Measurements from ENCODE around the gene FKBP1A. TPM values are rescaled to one million over a fixed set of nuclear protein-coding genes. Genes with fewer than 3 reads are reported as not detected.
A peak's percentile ranks its signal among the peaks of the same experiment; 100 is the strongest.

Gene FKBP1A
- 207 TPM for polyA plus RNA-seq (2012; ENCODE audit: missing spikeins)

DNA sequence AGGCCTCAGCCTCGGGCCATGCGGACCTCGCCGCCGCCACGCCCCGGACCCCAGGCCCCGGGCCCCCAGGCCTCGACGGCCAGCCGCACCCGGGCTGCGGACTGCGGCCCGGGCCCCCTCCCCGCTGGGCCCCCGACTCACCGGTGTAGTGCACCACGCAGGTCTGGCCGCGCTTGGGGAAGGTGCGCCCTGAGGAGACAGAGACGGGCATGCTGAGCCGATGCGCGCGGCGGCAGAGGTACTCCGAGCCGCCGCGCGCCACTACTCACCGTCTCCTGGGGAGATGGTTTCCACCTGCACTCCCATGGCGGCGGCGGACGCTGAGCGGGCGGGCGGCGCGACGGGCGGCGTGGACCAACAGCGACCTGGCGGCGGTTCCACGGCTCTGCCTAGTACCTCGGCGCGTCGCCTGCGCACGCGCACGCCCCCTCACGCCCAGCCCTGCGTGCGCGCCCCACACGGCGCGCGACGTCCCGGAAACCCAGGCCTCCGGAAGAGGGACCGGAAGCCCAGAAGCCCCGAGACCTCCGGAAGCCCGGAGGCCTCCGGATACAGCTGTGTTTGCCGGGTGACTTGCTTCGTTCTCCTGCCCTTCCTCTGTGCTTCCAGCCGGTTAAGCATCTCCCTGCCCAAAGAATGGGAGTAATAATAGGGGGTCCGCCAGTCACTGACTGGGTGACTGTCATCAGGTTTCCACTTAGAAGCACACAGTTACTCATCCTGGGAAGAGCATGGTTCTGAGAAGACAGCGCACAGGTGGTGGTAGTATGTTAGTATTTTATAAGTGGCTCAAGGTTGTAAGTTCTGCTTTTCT lies at the start of gene FKBP1A:
FKBP1A (minus strand) TSS at position 362 of the 814 bp plus-strand sequence; CDS start at position 306, 56 bp downstream.
- FAIRE-seq (peak; percentile 93), DNase-seq (ENCODE audit: insufficient read length) (peak; percentile 71)
- TF ChIP-seq TAF1 (IDR thresholded peaks at IDR 0.05; ENCODE audit: borderline replicate concordance, low read depth, low read length): 0 out of 2 replicates have a peak, but pooled peaks have one; percentile 38
- TF ChIP-seq POLR2A (IDR thresholded peaks at IDR 0.05; ENCODE audit: low read depth, low read length): peak; percentile 86
- peak; percentile 63 for TF ChIP-seq POLR2AphosphoS5 (IDR thresholded peaks at IDR 0.05; ENCODE audit: low read depth, low read length)

DNA sequence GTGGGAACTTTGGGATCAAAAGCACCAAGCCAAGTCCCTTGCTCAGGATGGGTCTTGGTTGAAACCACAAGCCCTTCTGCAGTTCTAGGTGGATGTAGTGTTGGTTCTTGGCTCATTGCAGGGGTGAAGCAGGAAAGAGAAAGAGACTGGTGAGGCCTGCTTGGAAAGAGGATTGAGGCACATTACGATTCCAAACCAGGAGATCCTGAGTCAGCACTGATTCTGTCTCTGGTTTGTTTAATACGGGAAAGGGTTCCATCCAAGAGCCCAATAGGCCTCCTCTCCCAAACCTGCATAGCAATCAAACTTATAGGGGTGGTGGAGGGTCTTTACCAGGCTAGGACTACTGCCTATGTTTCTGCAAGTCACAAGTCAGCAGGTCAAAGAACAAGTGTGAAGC lies 49.5 kb upstream of the FKBP1A start:
- FAIRE-seq: no peak
- no peak for DNase-seq (ENCODE audit: insufficient read length)
- TF ChIP-seq TAF1 (IDR thresholded peaks at IDR 0.05; ENCODE audit: borderline replicate concordance, low read depth, low read length): no peak
- no peak for TF ChIP-seq POLR2A (IDR thresholded peaks at IDR 0.05; ENCODE audit: low read depth, low read length)
- TF ChIP-seq POLR2AphosphoS5 (IDR thresholded peaks at IDR 0.05; ENCODE audit: low read depth, low read length): no peak

- FAIRE-seq: no peak
- no peak for DNase-seq (ENCODE audit: insufficient read length)
- TF ChIP-seq TAF1 (IDR thresholded peaks at IDR 0.05; ENCODE audit: borderline replicate concordance, low read depth, low read length): no peak
- TF ChIP-seq POLR2AphosphoS5 (IDR thresholded peaks at IDR 0.05; ENCODE audit: low read depth, low read length): no peak
- no peak for TF ChIP-seq POLR2A (IDR thresholded peaks at IDR 0.05; ENCODE audit: low read depth, low read length)
Measured at GRCh38 chr20:1441133-1441532, 48.3 kb upstream of the FKBP1A start.

DNA sequence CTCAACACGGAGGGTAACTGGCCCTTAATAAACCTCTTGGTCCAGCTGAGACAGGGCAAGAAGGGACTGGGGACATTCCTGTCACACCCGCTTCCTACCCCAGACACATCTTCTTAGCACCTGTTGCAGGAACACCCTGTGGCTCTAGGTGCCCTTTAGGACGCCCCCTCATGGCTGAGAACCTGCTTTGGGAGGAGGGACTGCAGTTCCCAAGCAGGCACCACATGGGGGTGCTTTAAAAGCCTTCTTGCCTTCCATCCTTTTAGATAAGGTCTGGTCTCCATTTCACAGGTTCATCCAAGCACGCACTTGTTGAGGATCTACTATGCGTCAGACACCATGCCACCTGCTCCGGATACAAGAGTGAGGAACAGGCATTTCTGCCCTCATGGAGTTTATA lies 47.2 kb upstream of the FKBP1A start:
- FAIRE-seq (no peak), DNase-seq (ENCODE audit: insufficient read length) (no peak)
- no peak for TF ChIP-seq POLR2A (IDR thresholded peaks at IDR 0.05; ENCODE audit: low read depth, low read length)

GRCh38 chr20:1438361-1438760 lies 45.5 kb upstream of the FKBP1A start:
- FAIRE-seq (no peak), DNase-seq (ENCODE audit: insufficient read length) (no peak)
- TF ChIP-seq POLR2A (IDR thresholded peaks at IDR 0.05; ENCODE audit: low read depth, low read length) (no peak), TAF1 (IDR thresholded peaks at IDR 0.05; ENCODE audit: borderline replicate concordance, low read depth, low read length) (no peak), POLR2AphosphoS5 (IDR thresholded peaks at IDR 0.05; ENCODE audit: low read depth, low read length) (no peak)

DNA sequence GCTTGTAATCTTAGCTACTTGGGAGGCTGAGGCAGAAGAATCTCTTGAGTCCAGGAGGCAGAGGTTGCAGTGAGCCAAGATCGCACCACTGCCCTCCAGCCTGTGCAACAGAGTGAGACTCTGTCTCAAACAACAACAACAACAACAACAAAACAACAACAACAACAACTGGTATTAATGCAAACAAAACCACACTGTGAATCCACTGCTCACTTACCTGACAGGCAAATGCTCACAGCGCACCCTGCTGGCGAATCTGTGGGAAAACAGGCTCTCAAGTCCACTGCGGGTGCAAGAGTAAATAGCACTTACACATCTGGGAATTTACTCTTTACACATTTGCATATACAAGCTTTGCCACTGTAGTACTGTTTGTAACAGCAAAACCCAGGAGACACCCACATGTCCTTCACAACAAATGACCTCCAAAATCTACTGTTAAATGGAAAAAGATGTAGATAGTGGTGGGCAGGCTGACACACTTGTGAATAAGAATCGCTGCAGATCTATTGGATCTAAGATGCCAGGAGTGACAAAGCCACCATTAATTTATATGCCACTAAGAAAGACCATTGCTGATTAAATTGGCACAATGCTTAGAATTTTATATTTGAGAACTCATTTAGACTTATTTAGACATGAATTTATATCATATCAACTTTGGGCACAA lies 44.5 kb upstream of the FKBP1A start:
- peak; percentile 97 for FAIRE-seq
- peak; percentile 20 for DNase-seq (ENCODE audit: insufficient read length)
- TF ChIP-seq POLR2AphosphoS5 (IDR thresholded peaks at IDR 0.05; ENCODE audit: low read depth, low read length): no peak
- TF ChIP-seq POLR2A (IDR thresholded peaks at IDR 0.05; ENCODE audit: low read depth, low read length): no peak

DNA sequence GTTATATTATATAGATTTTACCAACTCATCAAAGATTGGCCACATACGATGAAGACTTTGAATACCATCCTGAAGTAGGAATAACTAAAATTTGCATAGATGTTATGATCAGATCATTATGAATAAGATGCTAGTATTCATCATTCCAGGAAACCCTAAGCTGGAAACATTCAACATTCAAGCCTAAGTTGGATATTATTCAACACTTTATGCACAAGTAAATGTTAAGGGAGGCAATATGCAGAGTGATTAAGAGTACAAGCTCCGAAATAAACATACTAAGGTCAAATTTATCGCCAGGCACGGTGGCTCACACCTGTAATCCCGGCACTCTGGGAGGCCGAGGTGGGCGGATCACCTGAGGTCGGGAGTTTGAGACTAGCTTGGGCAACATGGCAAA lies 43.4 kb upstream of the FKBP1A start:
- no peak for FAIRE-seq
- TF ChIP-seq POLR2AphosphoS5 (IDR thresholded peaks at IDR 0.05; ENCODE audit: low read depth, low read length) (no peak), POLR2A (IDR thresholded peaks at IDR 0.05; ENCODE audit: low read depth, low read length) (no peak), TAF1 (IDR thresholded peaks at IDR 0.05; ENCODE audit: borderline replicate concordance, low read depth, low read length) (no peak)
- DNase-seq (ENCODE audit: insufficient read length): no peak

GRCh38 chr20:1435337-1435699 lies 42.5 kb upstream of the FKBP1A start:
- TF ChIP-seq POLR2AphosphoS5 (IDR thresholded peaks at IDR 0.05; ENCODE audit: low read depth, low read length) (no peak), TAF1 (IDR thresholded peaks at IDR 0.05; ENCODE audit: borderline replicate concordance, low read depth, low read length) (no peak), POLR2A (IDR thresholded peaks at IDR 0.05; ENCODE audit: low read depth, low read length) (no peak)
- no peak for DNase-seq (ENCODE audit: insufficient read length)
- FAIRE-seq: no peak

- peak; percentile 22 for DNase-seq (ENCODE audit: insufficient read length)
- peak; percentile 97 for FAIRE-seq
- no peak for TF ChIP-seq POLR2AphosphoS5 (IDR thresholded peaks at IDR 0.05; ENCODE audit: low read depth, low read length)
- no peak for TF ChIP-seq POLR2A (IDR thresholded peaks at IDR 0.05; ENCODE audit: low read depth, low read length)
- TF ChIP-seq TAF1 (IDR thresholded peaks at IDR 0.05; ENCODE audit: borderline replicate concordance, low read depth, low read length): no peak
Measured at GRCh38 chr20:1434571-1435336, 41.9 kb upstream of the FKBP1A start.

DNA sequence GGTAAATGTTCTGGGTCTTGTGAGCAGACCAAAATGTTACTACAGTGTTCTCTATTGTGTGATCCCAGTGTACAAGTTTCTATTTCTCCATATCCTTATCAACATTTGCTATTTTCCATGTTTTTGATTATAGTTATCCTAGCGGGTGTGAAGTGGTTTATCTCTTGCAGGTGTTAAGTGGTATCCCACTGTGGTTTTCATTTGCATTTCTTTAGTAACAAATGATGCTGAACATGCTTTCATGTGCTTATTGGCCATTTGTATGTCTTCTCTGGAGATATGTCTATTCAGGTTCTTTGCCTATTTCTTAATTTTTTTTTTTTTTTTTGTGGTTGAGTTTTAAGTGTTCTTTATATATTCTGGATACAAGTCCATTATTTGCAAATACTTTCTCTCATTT lies 38.3 kb upstream of the FKBP1A start:
- FAIRE-seq: no peak
- TF ChIP-seq POLR2A (IDR thresholded peaks at IDR 0.05; ENCODE audit: low read depth, low read length) (no peak), TAF1 (IDR thresholded peaks at IDR 0.05; ENCODE audit: borderline replicate concordance, low read depth, low read length) (no peak)
- DNase-seq (ENCODE audit: insufficient read length): no peak

DNA sequence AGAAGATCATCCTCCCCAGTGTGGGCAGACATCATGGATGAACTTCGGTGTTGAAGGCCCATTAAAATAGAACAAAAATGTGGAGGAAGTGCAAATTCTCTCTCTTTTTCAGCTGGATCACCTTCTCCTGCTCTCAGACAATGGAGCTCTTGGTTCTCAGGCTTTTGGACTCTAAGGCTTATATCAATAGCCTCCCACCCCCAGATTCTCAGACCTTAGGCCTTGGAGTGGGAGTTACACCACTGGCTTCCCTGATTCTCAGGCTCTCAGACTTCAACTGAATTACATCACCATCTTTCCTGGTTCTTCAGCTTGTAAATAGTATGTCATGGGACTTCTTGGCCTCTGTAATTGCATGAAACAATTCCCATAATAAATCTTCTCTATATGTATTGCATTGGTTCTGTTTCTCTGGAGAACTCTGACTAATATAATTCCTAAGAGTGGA lies 37.2 kb upstream of the FKBP1A start:
- DNase-seq (ENCODE audit: insufficient read length) (no peak), FAIRE-seq (no peak)
- no peak for TF ChIP-seq POLR2A (IDR thresholded peaks at IDR 0.05; ENCODE audit: low read depth, low read length)
- no peak for TF ChIP-seq TAF1 (IDR thresholded peaks at IDR 0.05; ENCODE audit: borderline replicate concordance, low read depth, low read length)
- TF ChIP-seq POLR2AphosphoS5 (IDR thresholded peaks at IDR 0.05; ENCODE audit: low read depth, low read length): no peak

Measured in GM12892 (cell line).